ENCODE data around the gene LRRC4.

The LRRC4 gene

GRCh38 chr7:128004623-128005022, 26.6 kb downstream of the LRRC4 start:
- no peaks in the 10 kb centered on the region for H3K36me3 ChIP-seq
- no peaks in the 10 kb centered on the region for H3K4me1 ChIP-seq
- DNase-seq: no peak
- TF ChIP-seq CTCF (IDR thresholded peaks at IDR 0.05; ENCODE audit: low read depth, low read length): no peak
- no peaks in the 10 kb centered on the region for H3K9me3 ChIP-seq
- no peak overlapping the region for H3K4me3 ChIP-seq (ENCODE audit: low read depth, low read length)
- no peaks in the 10 kb centered on the region for H3K27me3 ChIP-seq

- no peak overlapping the region for H3K4me3 ChIP-seq (ENCODE audit: low read depth, low read length)
- TF ChIP-seq CTCF (IDR thresholded peaks at IDR 0.05; ENCODE audit: low read depth, low read length): no peak
- no peak for DNase-seq
Observed at GRCh38 chr7:128003787-128004186, 27.4 kb downstream of the LRRC4 start.

GRCh38 chr7:128003167-128003566, 28.1 kb downstream of the LRRC4 start:
- no peaks in the 10 kb centered on the region for H3K4me1 ChIP-seq
- no peaks in the 10 kb centered on the region for H3K9me3 ChIP-seq
- DNase-seq: no peak
- no peaks in the 10 kb centered on the region for H3K36me3 ChIP-seq
- no peaks in the 10 kb centered on the region for H3K27me3 ChIP-seq
- H3K4me3 ChIP-seq (ENCODE audit: low read depth, low read length): no peak overlapping the region
- TF ChIP-seq CTCF (IDR thresholded peaks at IDR 0.05; ENCODE audit: low read depth, low read length): no peak

More at GRCh38 chr7:128003787-128004186, 27.4 kb downstream of the LRRC4 start:
- no peaks in the 10 kb centered on the region for H3K9me3 ChIP-seq
- no peaks in the 10 kb centered on the region for H3K4me1 ChIP-seq
- no peaks in the 10 kb centered on the region for H3K27me3 ChIP-seq
- H3K36me3 ChIP-seq: no peaks in the 10 kb centered on the region

- Histone ChIP-seq H3K27me3 (no peaks in the 10 kb centered on the region), H3K9me3 (no peaks in the 10 kb centered on the region), H3K4me3 (ENCODE audit: low read depth, low read length) (no peak overlapping the region), H3K36me3 (no peaks in the 10 kb centered on the region; the same call in 1 of the 2 replicates), H3K4me1 (no peaks in the 10 kb centered on the region)
- no peak for TF ChIP-seq CTCF (IDR thresholded peaks at IDR 0.05; ENCODE audit: low read depth, low read length)
- no peak for DNase-seq
Observed at GRCh38 chr7:128000854-128001265, 30.4 kb downstream of the LRRC4 start.

- no peak for DNase-seq
- no peak overlapping the region for H3K4me3 ChIP-seq (ENCODE audit: low read depth, low read length)
- TF ChIP-seq CTCF (IDR thresholded peaks at IDR 0.05; ENCODE audit: low read depth, low read length): no peak
- no peaks in the 10 kb centered on the region; the same call in 1 of the 2 replicates for H3K36me3 ChIP-seq
- no peaks in the 10 kb centered on the region for H3K27me3 ChIP-seq
- H3K9me3 ChIP-seq: no peaks in the 10 kb centered on the region
- peaks cover 4% of the 10 kb centered on the region; the same call in 1 of the 2 replicates for H3K4me1 ChIP-seq
Observed at GRCh38 chr7:128000048-128000447, 31.2 kb downstream of the LRRC4 start.

GRCh38 chr7:127998671-127999070, 32.6 kb downstream of the LRRC4 start:
- Histone ChIP-seq H3K9me3 (no peaks in the 10 kb centered on the region), H3K36me3 (no peaks in the 10 kb centered on the region; the same call in 1 of the 2 replicates), H3K4me1 (peaks cover 5% of the 10 kb centered on the region; the same call in 1 of the 2 replicates), H3K27me3 (no peaks in the 10 kb centered on the region), H3K4me3 (ENCODE audit: low read depth, low read length) (no peak overlapping the region)
- TF ChIP-seq CTCF (IDR thresholded peaks at IDR 0.05; ENCODE audit: low read depth, low read length): no peak
- DNase-seq: no peak
